Measurements from ENCODE around the gene EID3.
"Not testable (repeated sequence)": the region's sequence is repeated elsewhere in the genome, so short reads cannot be mapped to it uniquely, and the experiment has no call there.

Gene EID3

DNA sequence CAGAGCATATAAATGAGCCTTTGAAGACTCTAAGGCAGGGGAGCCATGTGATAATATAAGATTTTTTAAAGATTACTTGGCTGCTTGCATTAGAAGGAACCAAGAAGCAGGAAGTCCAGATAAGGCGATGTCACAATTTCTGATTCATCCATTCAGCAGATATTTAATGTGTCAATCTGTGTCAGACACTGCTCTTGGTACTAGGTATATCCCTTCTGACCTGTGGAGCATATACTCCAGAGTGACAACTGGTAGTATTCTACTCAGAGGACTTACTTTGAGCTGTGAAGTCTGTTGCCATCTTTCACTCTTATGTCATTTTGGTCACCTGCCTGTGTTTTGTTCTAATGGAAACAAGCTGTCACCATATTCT is 10.7 kb downstream of the EID3 start:
- Histone ChIP-seq H3K9ac (ENCODE audit: low read length) (no peak overlapping the region), H3K9me3 (ENCODE audit: control insufficient read depth, insufficient read depth, low read depth, low read length) (no peaks in the 10 kb centered on the region), H3K27ac (ENCODE audit: low read depth, low read length) (no peak overlapping the region), H3K4me1 (ENCODE audit: control insufficient read depth, insufficient read depth, low read length) (no peaks in the 10 kb centered on the region), H3K27me3 (ENCODE audit: control insufficient read depth, insufficient read depth, low read length) (no peaks in the 10 kb centered on the region), H3K4me3 (ENCODE audit: low read depth, low read length) (no peak overlapping the region), H3K36me3 (ENCODE audit: control insufficient read depth, insufficient read depth, low read length) (peaks cover 90% of the 10 kb centered on the region)

DNA sequence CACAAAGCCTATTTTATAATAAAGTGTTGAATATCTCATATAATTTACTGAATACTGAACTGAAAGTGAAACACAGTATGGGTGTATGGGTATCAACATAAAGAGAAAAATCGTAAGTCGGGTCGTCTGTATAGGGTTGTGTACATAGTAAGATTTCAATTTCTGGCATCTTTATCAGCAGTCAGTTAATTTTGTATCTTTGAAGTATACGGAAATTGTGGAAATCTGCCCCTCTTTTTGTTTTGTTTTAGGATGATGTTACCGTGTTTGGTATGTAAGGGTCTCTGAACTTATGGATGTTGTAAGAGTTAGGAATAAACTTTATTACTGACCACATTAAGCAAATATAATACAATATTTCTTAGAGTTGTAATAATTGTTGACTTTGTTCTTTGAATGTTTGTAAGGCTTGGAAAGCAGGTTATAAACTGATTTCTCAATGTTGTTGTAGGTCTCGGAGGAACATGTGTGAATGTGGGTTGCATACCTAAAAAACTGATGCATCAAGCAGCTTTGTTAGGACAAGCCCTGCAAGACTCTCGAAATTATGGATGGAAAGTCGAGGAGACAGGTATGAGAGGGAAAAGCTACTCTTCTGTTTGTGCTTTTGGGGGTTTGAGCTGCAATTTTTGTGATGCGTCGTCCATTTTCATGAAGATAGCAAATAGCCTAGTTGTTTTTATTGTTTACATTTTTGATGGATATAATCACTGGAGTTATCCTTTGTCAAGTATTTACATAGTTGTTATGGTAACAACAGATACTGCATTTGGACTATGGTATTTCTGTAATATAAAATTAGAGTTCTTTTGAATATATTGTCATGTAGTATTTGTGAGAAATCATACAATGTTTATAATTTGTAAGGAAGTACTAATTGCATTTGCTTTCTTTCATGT is 12.0 kb downstream of the EID3 start:
- Histone ChIP-seq H3K36me3 (ENCODE audit: control insufficient read depth, insufficient read depth, low read length) (peaks cover 96% of the 10 kb centered on the region), H3K4me3 (ENCODE audit: low read depth, low read length) (no peak overlapping the region), H3K4me1 (ENCODE audit: control insufficient read depth, insufficient read depth, low read length) (no peaks in the 10 kb centered on the region), H3K9ac (ENCODE audit: low read length) (no peak overlapping the region), H3K27ac (ENCODE audit: low read depth, low read length) (no peak overlapping the region), H3K27me3 (ENCODE audit: control insufficient read depth, insufficient read depth, low read length) (no peaks in the 10 kb centered on the region), H3K9me3 (ENCODE audit: control insufficient read depth, insufficient read depth, low read depth, low read length) (no peaks in the 10 kb centered on the region)

DNA sequence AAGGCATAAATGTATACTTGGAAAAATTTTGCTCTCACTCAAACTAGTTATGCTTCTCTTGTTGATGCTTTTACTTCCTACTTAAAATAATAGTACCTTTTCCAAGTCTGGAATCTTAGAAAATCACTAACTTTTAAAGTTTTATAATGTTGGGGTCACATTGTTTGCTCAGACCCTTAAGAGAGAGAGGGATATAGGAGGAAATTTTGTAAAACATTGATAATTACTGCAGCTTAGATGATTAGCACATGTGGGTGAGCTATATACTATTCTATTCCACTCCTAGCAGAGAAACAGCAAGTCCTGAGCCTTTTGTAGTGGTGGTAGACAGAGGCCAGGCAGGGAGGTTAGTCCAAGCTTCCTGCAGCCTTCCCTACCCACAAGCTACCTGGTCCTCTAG is 13.4 kb downstream of the EID3 start:
- H3K4me1 ChIP-seq (ENCODE audit: control insufficient read depth, insufficient read depth, low read length): no peaks in the 10 kb centered on the region
- no peaks in the 10 kb centered on the region for H3K9me3 ChIP-seq (ENCODE audit: control insufficient read depth, insufficient read depth, low read depth, low read length)
- H3K36me3 ChIP-seq (ENCODE audit: control insufficient read depth, insufficient read depth, low read length): peaks cover 97% of the 10 kb centered on the region
- no peak overlapping the region for H3K4me3 ChIP-seq (ENCODE audit: low read depth, low read length)
- H3K9ac ChIP-seq (ENCODE audit: low read length): no peak overlapping the region
- no peaks in the 10 kb centered on the region for H3K27me3 ChIP-seq (ENCODE audit: control insufficient read depth, insufficient read depth, low read length)
- H3K27ac ChIP-seq (ENCODE audit: low read depth, low read length): no peak overlapping the region

DNA sequence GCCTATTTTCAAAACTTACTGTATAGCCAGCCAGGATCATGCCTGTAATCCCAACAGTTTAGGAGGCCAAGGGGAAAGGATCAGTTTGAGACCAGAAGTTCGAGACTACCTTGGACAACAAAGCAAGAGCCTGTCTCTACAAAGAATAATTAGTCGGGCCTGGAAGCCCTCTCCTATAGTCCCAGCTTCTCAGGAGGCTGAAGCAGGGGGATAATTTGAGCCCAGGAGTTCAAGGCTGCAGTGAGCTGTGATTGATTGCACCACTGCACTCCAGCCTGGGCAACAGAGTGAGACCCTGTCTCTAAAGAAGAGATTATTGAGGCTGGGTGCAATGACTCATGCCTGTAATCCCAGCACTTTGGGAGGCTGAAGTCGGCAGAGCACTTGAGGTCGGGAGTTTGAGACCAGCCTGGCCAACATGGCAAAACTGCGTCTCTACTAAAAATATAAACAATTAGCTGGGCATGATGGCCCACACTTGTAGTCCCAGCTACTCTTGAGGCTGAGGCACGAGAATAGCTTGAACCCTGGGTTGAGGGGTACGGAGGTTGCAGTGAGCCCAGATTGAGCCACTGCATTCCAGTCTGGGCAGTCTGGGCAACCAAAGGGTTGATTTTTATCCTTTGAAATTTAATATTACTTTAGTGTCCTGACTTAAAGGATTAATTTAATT is 14.1 kb downstream of the EID3 start:
- H3K4me1 ChIP-seq (ENCODE audit: control insufficient read depth, insufficient read depth, low read length): no peaks in the 10 kb centered on the region

DNA sequence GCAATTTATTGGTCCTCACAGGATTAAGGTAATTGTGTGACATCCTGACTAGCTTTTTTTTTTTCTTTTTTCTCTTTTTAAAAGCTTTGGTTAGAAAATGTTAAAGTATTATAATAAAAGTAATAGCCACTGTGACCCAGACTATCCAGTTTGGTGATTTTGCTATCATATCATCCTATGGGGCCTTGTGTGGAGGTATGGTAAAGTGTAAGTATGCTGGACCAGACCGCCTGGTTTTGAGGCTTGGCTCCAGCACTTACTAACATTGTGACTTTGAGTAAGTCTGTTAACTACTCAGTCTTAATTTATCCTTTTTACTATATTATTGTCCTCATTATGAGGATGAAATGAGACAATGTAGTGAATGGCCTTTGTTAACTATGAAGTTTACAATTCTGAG is 15.5 kb downstream of the EID3 start:
- Histone ChIP-seq H3K27ac (ENCODE audit: low read depth, low read length) (no peak overlapping the region), H3K9ac (ENCODE audit: low read length) (no peak overlapping the region), H3K36me3 (ENCODE audit: control insufficient read depth, insufficient read depth, low read length) (peaks cover 87% of the 10 kb centered on the region), H3K9me3 (ENCODE audit: control insufficient read depth, insufficient read depth, low read depth, low read length) (no peaks in the 10 kb centered on the region), H3K4me3 (ENCODE audit: low read depth, low read length) (no peak overlapping the region), H3K27me3 (ENCODE audit: control insufficient read depth, insufficient read depth, low read length) (no peaks in the 10 kb centered on the region), H3K4me1 (ENCODE audit: control insufficient read depth, insufficient read depth, low read length) (no peaks in the 10 kb centered on the region)

More for the DNA sequence above, 14.1 kb downstream of the EID3 start:
- no peak overlapping the region for H3K9ac ChIP-seq (ENCODE audit: low read length)
- H3K4me3 ChIP-seq (ENCODE audit: low read depth, low read length): no peak overlapping the region
- H3K27ac ChIP-seq (ENCODE audit: low read depth, low read length): no peak overlapping the region
- H3K27me3 ChIP-seq (ENCODE audit: control insufficient read depth, insufficient read depth, low read length): no peaks in the 10 kb centered on the region
- peaks cover 97% of the 10 kb centered on the region for H3K36me3 ChIP-seq (ENCODE audit: control insufficient read depth, insufficient read depth, low read length)
- H3K9me3 ChIP-seq (ENCODE audit: control insufficient read depth, insufficient read depth, low read depth, low read length): no peaks in the 10 kb centered on the region

DNA sequence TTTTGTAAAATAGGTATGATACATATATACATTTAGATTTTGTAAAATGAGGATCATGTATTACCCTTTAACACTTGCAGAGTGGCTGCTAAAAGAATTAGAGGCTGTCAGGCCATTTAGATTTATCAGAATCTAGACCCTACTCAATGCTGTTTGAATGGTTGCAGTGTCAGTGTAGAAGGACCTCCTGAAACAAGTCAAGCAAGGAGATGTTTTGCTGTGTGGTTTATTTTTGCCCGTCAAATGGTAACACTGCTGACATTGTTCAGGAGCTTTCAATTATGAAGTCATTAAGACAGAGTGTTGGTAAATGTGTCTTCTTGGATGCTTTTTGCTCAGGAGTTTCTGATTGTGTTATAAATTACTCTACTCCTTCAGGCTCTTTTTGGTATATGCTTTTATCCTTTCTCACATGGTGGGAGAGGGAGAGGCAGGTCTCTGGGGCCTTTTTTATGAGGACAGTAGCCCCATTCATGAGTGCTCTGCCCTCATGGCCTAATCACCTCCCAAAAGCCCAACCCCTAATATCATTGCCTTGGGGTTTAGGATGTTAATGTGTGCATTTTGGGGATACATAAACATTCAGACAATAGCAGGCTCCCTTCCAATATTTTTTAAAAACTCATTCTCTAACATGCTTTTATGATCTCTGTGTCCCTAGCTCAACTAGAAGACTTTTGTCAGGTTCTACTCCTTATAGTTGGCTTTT is 16.5 kb downstream of the EID3 start:
- Histone ChIP-seq H3K27me3 (ENCODE audit: control insufficient read depth, insufficient read depth, low read length) (no peaks in the 10 kb centered on the region), H3K9me3 (ENCODE audit: control insufficient read depth, insufficient read depth, low read depth, low read length) (no peaks in the 10 kb centered on the region), H3K27ac (ENCODE audit: low read depth, low read length) (no peak overlapping the region), H3K36me3 (ENCODE audit: control insufficient read depth, insufficient read depth, low read length) (peaks cover 83% of the 10 kb centered on the region), H3K4me3 (ENCODE audit: low read depth, low read length) (no peak overlapping the region), H3K9ac (ENCODE audit: low read length) (no peak overlapping the region), H3K4me1 (ENCODE audit: control insufficient read depth, insufficient read depth, low read length) (no peaks in the 10 kb centered on the region)

DNA sequence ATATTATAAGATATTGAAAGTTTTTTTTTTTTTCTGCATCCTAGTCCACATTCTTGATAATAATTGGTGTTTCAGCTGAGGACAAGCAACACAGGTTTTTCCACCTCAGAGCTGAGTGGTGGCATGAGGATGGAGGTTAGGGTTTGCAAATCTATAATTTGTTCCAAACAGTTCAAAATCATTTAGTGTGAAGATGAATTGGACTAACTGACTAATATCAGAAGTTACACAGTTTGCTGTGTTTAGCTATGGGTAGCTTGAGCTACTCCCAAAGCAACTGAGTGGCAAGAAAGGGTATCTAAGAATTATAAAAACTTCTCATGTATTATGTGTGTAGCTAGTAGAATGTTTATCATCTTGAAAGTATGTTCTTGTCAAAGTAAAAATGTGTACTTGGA is 17.1 kb downstream of the EID3 start:
- no peaks in the 10 kb centered on the region for H3K4me1 ChIP-seq (ENCODE audit: control insufficient read depth, insufficient read depth, low read length)
- H3K4me3 ChIP-seq (ENCODE audit: low read depth, low read length): no peak overlapping the region
- peaks cover 83% of the 10 kb centered on the region for H3K36me3 ChIP-seq (ENCODE audit: control insufficient read depth, insufficient read depth, low read length)
- H3K9me3 ChIP-seq (ENCODE audit: control insufficient read depth, insufficient read depth, low read depth, low read length): no peaks in the 10 kb centered on the region
- no peak overlapping the region for H3K9ac ChIP-seq (ENCODE audit: low read length)
- H3K27me3 ChIP-seq (ENCODE audit: control insufficient read depth, insufficient read depth, low read length): no peaks in the 10 kb centered on the region
- no peak overlapping the region for H3K27ac ChIP-seq (ENCODE audit: low read depth, low read length)

DNA sequence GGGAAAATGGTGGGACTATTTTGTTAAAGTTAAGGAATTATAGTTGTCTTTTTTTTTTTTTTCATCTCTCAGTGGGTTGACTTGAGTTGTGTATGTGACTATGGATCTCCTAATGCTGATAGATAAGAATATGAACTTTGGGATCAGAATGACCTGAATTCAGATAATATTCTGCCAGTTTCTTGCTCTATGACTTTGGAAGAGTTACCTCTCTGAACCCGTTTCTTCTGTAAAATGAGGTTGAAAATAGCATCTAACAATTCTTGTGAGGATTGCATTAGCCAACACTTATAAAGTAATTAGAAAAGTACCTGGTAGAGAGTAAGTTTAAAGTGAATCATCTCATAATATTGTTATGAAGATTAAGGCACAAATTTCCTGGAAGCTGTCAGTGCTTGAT is 18.4 kb downstream of the EID3 start:
- Histone ChIP-seq H3K4me1 (ENCODE audit: control insufficient read depth, insufficient read depth, low read length) (no peaks in the 10 kb centered on the region), H3K9ac (ENCODE audit: low read length) (no peak overlapping the region), H3K27me3 (ENCODE audit: control insufficient read depth, insufficient read depth, low read length) (no peaks in the 10 kb centered on the region), H3K36me3 (ENCODE audit: control insufficient read depth, insufficient read depth, low read length) (peaks cover 86% of the 10 kb centered on the region), H3K4me3 (ENCODE audit: low read depth, low read length) (no peak overlapping the region), H3K9me3 (ENCODE audit: control insufficient read depth, insufficient read depth, low read depth, low read length) (no peaks in the 10 kb centered on the region), H3K27ac (ENCODE audit: low read depth, low read length) (no peak overlapping the region)

DNA sequence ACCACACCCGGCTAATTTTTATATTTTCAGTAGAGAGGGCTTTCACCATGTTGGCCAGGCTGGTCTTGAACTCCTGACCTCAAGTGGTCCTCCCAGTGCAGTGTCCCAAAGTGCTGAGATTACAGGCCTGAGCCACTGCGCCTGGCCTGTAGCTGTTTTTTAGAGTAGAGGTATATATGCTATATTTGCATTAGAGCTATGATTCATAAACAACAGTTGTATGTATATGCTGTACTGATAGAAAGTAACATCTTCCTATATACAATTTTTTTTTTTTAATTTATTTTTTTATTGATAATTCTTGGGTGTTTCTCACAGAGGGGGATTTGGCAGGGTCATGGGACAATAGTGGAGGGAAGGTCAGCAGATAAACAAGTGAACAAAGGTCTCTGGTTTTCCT is 19.0 kb downstream of the EID3 start:
- H3K36me3 ChIP-seq (ENCODE audit: control insufficient read depth, insufficient read depth, low read length): peaks cover 86% of the 10 kb centered on the region
- not testable (repeated sequence) for H3K4me1 ChIP-seq (ENCODE audit: control insufficient read depth, insufficient read depth, low read length); H3K4me3 ChIP-seq (ENCODE audit: low read depth, low read length); H3K9ac ChIP-seq (ENCODE audit: low read length); H3K27me3 ChIP-seq (ENCODE audit: control insufficient read depth, insufficient read depth, low read length); H3K27ac ChIP-seq (ENCODE audit: low read depth, low read length); H3K9me3 ChIP-seq (ENCODE audit: control insufficient read depth, insufficient read depth, low read depth, low read length)

DNA sequence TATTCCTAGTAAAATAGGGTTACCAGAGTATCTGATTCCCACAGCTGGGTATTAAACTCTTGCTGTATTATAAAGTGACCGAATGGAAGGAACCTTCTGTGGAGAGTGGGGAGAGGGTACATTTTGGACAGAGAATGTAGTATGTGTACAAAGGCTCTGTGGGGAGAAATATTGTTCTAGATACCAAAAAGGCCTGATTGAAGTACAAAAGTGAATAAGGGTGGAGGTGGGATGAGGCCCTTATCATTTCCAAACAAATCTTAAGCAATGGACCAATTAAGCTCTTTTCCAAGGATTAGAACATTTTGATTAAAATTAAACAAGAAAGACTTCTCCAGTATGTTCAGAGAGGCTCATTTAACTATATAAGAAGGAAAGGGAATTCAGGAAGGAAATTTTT is 20.4 kb downstream of the EID3 start:
- Histone ChIP-seq H3K36me3 (ENCODE audit: control insufficient read depth, insufficient read depth, low read length) (peaks cover 84% of the 10 kb centered on the region), H3K27me3 (ENCODE audit: control insufficient read depth, insufficient read depth, low read length) (no peaks in the 10 kb centered on the region), H3K9ac (ENCODE audit: low read length) (no peak overlapping the region), H3K4me1 (ENCODE audit: control insufficient read depth, insufficient read depth, low read length) (no peaks in the 10 kb centered on the region), H3K4me3 (ENCODE audit: low read depth, low read length) (no peak overlapping the region), H3K9me3 (ENCODE audit: control insufficient read depth, insufficient read depth, low read depth, low read length) (no peaks in the 10 kb centered on the region), H3K27ac (ENCODE audit: low read depth, low read length) (no peak overlapping the region)

DNA sequence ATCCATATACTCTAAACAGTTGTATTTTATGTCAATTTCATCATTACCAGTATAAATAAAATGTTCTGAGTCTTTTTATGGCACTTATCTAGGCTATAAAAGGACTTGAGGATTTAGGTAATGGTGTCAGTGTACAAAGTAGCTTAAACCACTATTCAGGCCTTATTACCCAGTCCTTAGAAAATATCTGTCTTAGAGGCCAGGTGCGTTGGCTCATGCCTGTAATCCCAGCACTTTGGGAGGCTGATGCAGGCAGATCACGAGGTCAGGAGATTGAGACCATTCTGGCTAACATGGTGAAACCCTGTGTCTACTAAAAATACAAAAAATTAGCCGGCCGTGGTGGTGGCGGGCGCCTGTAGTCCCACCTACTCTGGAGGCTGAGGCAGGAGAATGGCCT is 24.7 kb downstream of the EID3 start:
- H3K36me3 ChIP-seq (ENCODE audit: control insufficient read depth, insufficient read depth, low read length): peaks cover 77% of the 10 kb centered on the region

More for the DNA sequence above, 24.7 kb downstream of the EID3 start:
- not testable (repeated sequence) for H3K27ac ChIP-seq (ENCODE audit: low read depth, low read length); H3K9me3 ChIP-seq (ENCODE audit: control insufficient read depth, insufficient read depth, low read depth, low read length); H3K4me1 ChIP-seq (ENCODE audit: control insufficient read depth, insufficient read depth, low read length); H3K9ac ChIP-seq (ENCODE audit: low read length); H3K4me3 ChIP-seq (ENCODE audit: low read depth, low read length); H3K27me3 ChIP-seq (ENCODE audit: control insufficient read depth, insufficient read depth, low read length)
